GM23248 (cell line): Measurements from ENCODE around the gene PREX1.

Experiments
- EZH2 ChIP-seq: fragments of 200-600 bp; sonication (generic); IDR thresholded peaks from 2 replicates; pipeline ENCODE4 v1.6.1; 2018; ENCODE audit warnings: antibody characterized with exemption, mild to moderate bottlenecking; ENCODE audit not compliant: insufficient read depth, poor library complexity, severe bottlenecking
- EZH2phosphoT487 ChIP-seq: fragments of 200-600 bp; sonication (generic); IDR thresholded peaks from 2 replicates; pipeline ENCODE4 v1.6.1; 2018; ENCODE audit warnings: antibody characterized with exemption, moderate library complexity, mild to moderate bottlenecking, low read depth; ENCODE audit not compliant: insufficient read depth

DNA sequence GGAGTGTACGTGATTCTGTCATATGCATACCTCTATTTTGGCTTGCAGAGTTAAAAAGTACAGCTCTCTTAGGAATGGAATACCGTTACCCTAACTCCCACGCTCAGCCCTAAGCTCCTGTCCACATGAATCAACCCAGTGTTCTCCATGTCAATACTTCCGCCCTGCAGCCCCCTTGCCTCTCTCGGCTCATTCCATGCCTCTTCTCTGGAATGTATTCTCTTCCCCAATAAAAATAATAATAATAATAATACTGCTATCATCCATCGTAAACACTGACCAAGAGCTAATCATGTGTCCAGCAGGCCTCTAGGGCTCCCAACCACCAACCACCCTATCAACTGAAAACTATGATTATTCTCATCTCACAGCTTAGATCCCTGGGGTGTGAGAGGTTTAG is 100.6 kb downstream of the PREX1 start:
- TF ChIP-seq EZH2, result no peak
- no peak for TF ChIP-seq EZH2phosphoT487
